ENCODE measurements around the gene HSD17B8.

HSD17B8 gene

GRCh38 chr6:33171880-33172687, 32.4 kb upstream of the HSD17B8 start:
- no peak for DNase-seq

- no peak for DNase-seq
These were observed 31.5 kb upstream of the HSD17B8 start for GRCh38 chr6:33172688-33173534.

GRCh38 chr6:33173535-33174180, 30.8 kb upstream of the HSD17B8 start:
- no peak for DNase-seq

GRCh38 chr6:33174784-33175183, 29.7 kb upstream of the HSD17B8 start:
- no peak for DNase-seq

- no peak for DNase-seq
These were observed 28.9 kb upstream of the HSD17B8 start for GRCh38 chr6:33175436-33176069.

- DNase-seq, result no peak
These were observed 27.5 kb upstream of the HSD17B8 start for GRCh38 chr6:33176906-33177305.

- no peak for DNase-seq
These were observed 26.7 kb upstream of the HSD17B8 start for GRCh38 chr6:33177552-33178446.

- no peak for DNase-seq
These were observed 25.5 kb upstream of the HSD17B8 start for GRCh38 chr6:33178755-33179475.

GRCh38 chr6:33181141-33181540, 23.3 kb upstream of the HSD17B8 start:
- no peak for DNase-seq

GRCh38 chr6:33183071-33183683, 21.3 kb upstream of the HSD17B8 start:
- DNase-seq, result no peak

- no peak for DNase-seq
These were observed 19.3 kb upstream of the HSD17B8 start for GRCh38 chr6:33185190-33185589.

GRCh38 chr6:33185654-33186187, 18.7 kb upstream of the HSD17B8 start:
- DNase-seq, result no peak

- no peak for DNase-seq
These were observed 16.6 kb upstream of the HSD17B8 start for GRCh38 chr6:33187809-33188208.

- no peak for DNase-seq
These were observed 15.3 kb upstream of the HSD17B8 start for GRCh38 chr6:33189164-33189563.

GRCh38 chr6:33189625-33190448, 14.6 kb upstream of the HSD17B8 start:
- DNase-seq, result no peak

GRCh38 chr6:33190504-33191107, 13.8 kb upstream of the HSD17B8 start:
- DNase-seq, result no peak

- no peak for DNase-seq
These were observed 12.9 kb upstream of the HSD17B8 start for GRCh38 chr6:33191383-33192104.

GRCh38 chr6:33192105-33192646, 12.3 kb upstream of the HSD17B8 start, which contains the start of gene COL11A2:
Gene COL11A2, minus strand, starts transcription at chr6:33192467. Its CDS starts 227 bp downstream, at chr6:33192240.
- DNase-seq, result no peak
